ENCODE measurements around the gene DHRS1.
"Not testable (repeated sequence)": the region's sequence is repeated elsewhere in the genome, so short reads cannot be mapped to it uniquely, and the experiment has no call there.

DHRS1 gene

DNA sequence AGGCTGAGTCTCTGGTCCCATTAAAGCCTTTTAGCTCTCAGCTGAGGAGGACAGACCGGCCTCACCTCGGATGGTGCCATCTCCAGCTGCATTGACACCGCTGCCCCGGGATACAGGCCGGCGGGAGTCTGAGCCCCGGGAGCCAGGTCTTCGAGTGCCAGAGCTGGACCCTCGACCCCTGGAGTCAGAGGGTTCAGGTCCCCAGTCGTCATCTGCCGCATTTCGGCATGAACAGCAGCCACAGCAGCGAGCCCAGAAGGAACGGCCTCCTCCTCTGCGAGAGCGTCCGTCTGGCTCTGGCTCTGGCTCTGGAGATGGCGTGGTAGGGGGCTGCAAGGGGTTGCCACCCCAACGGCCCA lies 37.6 kb downstream of the DHRS1 start:
- DNase-seq = no peak

- DNase-seq = no peak
Observed at GRCh38 chr14:24261256-24261968, 38.2 kb downstream of the DHRS1 start.

DNA sequence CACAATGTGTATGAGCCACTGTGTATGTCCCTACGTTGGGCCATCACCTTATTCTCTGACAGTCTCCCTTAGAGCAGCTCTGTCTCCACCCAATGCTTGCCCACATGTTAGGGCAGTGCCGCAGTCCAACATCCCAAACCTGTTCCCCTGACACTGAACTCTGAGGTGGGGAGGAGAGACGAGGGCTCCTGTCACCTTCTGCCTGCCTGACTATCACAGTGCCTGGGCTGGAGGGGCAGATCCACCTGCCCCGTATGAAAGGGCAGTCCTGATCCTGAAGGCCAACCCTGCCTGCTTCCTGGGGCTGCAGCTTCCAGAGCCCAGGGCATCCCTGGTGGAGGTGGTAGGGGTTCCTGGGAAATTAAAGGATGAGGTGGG lies 38.8 kb downstream of the DHRS1 start:
- DNase-seq = no peak

DNA sequence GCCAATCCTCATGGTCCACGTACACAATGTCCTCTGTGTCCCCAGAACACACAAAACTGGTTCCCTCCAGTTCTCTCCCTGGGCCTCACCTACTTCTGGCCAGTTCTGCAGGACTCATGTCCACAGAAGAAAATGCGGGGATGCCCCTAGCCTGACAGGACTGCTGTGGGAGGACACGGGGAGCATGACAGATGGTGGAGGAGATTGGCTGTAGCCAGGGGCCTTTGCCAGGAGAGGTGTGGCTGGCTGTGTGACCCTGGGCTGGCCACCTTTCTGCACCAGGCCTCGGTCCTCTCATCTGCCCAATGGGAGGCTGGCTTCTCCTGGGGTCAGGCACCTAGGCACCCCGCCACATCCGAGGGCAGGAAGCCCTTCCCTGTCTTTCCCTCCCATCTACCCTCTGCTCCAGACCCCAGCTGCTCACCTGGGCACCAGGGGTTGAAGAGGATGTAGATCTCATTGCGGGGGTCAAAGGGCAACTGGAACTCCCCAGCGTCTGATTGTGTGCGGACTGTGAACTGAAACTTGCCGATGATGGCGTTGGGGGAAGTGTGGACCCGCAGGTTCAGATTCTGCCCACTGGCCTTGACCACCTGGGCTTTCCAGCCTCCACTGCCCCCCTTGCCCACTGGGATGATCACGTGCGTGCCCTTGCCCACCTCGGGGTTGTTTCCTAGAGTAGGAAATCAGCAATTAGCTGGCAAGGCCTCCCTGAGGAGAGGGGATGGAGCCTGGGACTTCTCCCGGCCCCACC lies 39.4 kb downstream of the DHRS1 start:
- DNase-seq = no peak

DNA sequence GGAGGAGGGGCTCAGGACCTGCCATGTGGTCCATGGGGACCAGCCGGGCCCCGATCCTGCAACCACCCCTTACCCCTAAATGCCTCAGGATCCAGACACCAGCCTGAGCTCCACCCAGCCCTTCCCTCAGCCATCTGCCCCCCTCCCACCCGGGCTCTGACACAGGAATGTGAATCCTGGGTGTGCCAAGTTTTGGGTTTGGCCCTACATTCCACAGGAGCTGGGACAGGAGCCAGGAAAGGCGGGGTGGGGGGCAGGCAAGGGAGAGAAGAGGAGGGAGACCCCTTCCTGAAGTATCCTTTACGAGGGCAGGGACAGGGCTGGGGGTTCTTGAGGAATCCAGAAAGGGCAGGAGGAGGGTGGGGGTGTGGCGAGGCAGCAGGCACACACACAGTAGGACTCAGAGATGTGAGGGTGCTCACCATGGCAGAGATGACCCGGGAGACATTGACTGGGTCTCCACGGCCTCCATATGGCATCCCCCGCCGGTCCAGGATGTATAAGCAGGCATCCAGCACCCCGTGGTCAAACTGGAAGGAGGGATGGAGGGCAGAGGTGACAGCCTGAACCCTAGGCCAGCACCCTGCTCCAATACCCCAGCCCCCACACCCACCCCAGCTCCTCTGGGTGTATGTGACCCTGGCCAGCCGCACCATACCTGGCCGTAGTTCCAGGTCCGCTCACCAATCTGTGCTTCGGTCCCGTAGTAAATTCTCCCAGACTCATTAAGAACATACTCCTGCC lies 40.1 kb downstream of the DHRS1 start:
- no peak for DNase-seq

GRCh38 chr14:24258548-24259265 lies 40.9 kb downstream of the DHRS1 start:
- DNase-seq = no peak

DNA sequence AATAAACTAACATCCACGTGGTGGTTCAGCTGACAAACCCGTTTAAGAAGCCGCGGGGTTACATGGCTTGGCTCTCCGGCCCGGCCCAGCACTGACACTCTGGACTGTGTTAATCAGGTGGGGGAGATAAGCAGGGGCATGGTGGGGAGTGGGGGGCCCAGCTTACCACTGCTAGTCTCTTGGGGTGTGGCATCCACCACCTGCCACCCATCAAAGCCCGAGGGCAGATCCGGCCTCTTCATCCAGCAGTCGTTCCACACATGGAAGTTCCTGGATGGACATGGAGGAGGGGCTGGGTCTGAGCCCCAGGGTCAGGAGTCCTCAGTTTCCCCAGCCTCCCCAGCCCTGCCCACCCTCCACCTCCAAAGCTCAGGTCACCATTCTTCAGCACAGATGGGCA lies 41.5 kb downstream of the DHRS1 start:
- DNase-seq = no peak

DNA sequence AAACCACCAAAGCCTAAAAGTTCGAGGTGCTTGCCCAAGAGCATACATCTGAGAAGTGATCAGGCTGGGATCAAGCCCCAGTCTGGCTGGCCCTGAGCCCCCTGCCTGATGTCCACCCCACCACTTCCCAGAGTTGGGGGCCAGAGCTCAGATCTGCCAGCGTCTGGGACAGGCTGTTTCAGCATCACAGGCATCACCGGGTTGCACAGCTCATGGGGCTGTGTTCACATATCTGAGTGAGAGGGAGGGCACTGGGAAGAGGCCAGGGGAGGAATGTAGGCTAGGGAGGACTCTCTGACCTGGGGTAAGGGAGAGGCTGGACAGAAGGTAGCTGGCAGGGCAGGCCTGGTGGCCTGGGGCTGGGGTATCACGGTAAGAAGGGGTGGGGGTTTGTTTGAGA lies 42.6 kb downstream of the DHRS1 start:
- no peak for DNase-seq

GRCh38 chr14:24255931-24256711 lies 43.5 kb downstream of the DHRS1 start:
- DNase-seq = no peak

DNA sequence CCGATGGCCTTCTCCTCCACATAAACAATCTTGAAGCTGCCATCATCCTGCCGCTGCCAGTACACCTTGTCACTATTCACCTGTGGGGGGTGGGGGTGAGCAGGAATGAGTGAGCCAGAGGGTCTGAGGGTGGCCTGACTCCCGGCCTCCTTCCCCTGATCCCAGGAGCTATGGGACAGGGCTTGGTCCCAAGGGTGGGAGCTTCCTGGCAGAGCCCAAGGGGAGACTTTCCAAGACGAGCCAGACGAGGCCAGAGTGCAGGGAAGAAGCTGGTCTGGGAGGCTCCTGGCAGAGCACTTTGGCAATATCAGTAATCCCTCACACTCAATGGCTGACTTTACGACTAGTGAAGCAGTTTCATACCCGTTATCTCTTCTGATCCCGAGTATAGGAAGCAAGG lies 44.1 kb downstream of the DHRS1 start:
- no peak for DNase-seq

DNA sequence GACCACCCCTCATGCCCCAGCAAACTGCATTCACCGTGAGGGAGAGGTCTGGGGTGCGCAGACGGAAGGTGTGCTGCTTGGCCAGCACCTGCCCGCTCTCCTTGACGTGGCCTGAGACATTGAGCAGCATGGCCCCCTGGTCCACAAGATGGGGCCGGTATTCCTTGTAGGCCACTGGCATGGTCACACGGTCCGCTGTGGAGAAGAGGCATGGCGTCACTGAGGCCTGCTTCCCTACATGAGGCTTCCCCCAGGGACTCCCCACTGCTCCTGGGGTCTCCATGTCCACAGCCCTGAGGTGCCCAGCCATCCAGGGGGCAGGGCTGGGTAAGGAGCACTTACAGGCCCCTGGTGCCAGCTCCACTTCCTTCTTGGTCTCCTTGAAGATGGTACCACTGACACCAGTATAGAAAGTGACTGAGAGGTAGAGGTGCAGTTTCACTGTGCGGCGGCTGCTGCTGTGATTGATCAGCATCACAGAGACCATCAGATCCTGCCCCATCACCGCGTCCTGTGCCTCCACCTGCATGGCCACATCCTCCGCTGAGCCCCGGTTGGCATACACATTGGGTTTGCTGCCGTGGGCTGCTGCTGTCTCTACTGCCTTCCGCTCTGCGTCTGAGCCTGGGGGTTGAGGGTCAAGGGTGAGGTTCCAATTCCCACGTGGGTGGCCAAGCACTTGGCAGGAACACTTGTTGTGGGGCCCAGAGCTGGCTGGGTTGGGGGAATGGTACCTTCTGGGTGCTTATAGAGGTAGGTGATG lies 44.8 kb downstream of the DHRS1 start:
- no peak for DNase-seq

DNA sequence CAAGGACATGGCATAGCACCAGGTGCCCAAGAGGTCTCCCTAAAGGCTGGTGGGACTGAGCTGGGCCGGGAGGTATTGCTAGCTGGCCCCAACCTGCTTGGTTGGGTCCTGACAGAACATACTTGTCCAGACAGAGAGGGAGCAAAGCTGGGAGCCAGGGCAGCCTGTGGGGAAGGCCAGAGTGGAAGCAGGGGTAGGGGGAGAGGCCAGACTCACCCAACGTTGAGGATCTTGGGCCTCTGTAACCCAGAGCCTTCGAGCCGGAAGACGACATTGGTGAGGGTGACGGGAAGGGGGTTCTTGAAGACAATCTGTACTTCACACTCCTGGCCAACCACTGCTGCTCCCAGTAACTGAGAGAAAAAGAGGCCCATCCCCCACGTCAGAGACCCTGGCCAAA lies 45.6 kb downstream of the DHRS1 start:
- DNase-seq = no peak

DNA sequence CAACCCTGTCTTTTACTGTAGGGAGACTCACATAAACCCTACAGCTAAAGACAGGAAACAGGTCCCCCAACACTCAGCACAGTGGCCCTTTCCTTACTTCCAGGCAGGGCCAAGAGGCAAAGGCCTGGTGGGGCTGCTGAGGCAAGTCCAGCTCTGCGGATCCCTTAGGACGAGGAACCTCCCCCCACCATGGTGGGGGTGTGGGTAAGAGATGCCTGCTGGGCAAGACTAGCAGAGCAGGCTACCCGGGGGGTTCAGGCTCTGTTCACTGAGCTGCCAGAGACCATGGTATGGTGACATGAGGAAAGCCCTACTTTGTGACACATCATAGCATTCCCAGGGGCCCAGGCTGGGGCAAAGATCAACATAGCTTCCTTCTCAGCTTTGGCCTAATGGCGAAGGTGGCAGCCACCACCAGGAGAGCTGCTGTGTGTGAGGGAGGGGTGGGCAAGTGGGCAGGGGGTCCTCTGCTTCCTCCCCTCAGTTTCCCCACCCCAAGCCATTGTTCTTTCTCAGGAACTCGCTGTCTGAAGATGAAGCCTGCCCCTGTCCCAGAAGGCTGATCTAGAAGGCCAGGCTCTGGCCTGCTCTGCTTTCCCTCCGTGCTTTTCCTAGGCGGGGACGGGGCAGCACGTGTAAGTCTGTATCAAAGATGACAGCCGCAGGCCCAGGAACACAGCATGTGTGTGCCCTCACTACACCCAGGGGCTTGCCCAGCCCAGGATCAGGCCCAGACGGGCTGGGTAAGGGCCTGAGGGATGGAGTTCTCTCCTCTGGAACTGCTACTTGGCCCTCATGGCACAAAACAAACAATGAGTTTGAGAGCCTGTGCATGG lies 47.1 kb downstream of the DHRS1 start:
- no peak for DNase-seq

DNA sequence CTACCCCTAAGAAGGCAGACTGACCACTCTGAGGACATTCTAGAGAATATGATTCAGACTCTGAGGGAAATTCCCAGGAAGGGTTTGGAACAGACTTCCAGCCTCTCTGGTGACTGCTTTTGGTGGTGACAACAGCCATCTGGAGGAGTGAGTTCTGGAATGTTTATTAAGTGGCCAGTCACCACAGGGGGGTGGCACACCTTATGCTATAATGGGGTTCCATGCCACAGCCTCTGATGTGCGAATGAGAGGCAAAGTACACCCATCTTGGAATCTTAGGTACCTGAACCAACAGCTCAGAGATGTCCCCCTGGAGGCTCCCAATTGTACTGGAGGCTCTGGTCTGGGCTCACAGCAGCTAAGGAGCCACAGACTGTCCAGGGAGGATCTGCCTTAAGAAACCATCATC lies 47.7 kb downstream of the DHRS1 start:
- no peak for DNase-seq

- DNase-seq = no peak
Observed at GRCh38 chr14:24250354-24250753, 49.2 kb downstream of the DHRS1 start.

DNA sequence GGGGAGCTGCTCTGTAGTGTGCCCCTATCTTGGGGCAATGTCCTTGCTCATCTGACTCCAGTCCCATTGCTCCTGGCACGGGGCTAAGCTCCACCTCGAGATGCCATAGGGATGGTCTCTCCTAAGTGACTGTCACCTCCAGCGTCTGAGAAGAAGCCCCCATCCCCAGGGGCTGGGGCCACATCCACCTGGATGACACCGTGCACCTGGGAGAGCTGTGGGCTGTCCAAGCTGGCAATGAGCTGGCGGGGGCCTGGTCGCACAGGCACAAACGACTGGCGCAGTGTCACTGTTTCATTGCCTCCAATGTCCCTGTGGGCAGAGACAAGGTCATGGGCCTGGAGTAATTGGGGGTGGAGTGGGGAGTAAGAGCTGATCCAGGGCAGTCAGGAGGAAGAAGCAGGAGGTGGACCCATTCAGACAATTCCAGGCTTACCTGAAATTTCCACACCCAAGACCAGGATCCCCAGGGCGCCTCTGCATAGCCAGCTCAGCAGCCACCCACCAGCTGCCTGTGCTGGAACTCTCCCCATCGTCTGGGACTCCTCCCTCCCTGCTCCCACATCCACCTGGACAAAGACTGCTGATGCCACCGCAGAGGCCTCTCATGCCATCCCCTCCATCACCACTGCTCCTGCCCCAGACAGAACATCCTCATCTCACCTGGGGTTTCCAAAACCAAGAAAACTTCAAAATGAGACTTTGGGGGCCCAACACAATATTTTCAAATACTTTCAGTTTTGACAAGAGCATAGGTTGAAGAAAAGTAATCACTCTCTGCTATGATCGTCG lies 50.2 kb downstream of the DHRS1 start:
- no peak for DNase-seq

- no peak for DNase-seq
Observed at GRCh38 chr14:24247422-24247821, 52.2 kb downstream of the DHRS1 start.

- no peak for DNase-seq
Observed at GRCh38 chr14:24246765-24247212, 52.8 kb downstream of the DHRS1 start.

DNA sequence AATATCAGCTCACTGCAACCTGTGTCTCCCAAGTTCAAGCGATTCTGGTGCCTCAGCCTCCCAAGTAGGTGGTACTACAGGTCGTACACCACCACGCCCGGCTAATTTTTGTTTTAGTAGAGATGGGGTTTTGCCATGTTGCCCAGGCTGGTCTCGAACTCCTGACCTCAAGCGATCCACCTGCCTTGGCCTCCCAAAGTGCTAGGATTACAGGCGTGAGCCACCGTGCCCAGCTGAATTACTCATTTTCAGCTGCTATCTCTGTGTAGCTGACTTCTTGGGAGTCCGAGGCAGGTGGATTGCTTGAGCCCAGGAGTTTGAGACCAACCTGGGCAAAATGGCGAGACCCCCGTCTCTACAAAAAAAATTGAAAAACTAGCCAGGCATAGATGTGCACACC lies 54.2 kb downstream of the DHRS1 start:
- DNase-seq = not testable (repeated sequence)

DNA sequence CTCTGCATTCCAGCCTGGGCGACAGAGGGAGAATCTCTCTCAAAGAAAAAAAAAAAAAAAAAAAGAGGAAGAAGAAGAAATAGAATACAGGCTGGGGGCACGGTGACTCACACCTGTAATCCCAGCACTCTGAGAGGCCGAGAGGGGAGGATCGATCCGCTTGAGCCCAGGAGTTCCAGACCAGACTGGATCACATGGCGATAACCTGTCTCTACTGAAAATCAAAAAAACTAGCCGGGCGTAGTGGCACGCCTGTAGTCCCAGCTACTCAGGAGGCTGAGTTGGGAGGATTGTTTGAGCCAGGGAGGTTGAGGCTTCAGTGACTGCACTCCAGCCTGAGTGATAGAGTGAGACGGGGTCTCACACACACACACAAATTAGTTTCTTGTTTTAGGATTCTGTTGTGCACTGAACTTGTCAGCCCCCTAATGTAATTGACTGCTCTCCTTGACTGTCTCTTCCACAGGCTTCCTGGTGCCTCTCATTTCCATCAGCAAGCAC lies 56.2 kb downstream of the DHRS1 start:
- no peak for DNase-seq
